GM18508 (cell line): ENCODE data around the gene EIF3J.
"Not testable (repeated sequence)": the region's sequence is repeated elsewhere in the genome, so short reads cannot be mapped to it uniquely, and the experiment has no call there.

Experiments
- ATAC-seq: cut with Tn5 transposase; IDR thresholded peaks from one replicate; pipeline ENCODE4 v1.9.1; 2021; ENCODE audit warnings: moderate number of reproducible peaks; ENCODE audit not compliant: insufficient read depth, unreplicated experiment

The EIF3J gene

GRCh38 chr15:44536962-44537734, at the start of gene EIF3J:
EIF3J (plus strand) TSS chr15:44537147; CDS start chr15:44537195, 48 bp downstream.
- ATAC-seq = peak; percentile 64

GRCh38 chr15:44489464-44489863, 47.5 kb upstream of the EIF3J start:
- no peak for ATAC-seq

- no peak for ATAC-seq
Measured at GRCh38 chr15:44490622-44491021, 46.3 kb upstream of the EIF3J start.

GRCh38 chr15:44492040-44492439, 44.9 kb upstream of the EIF3J start:
- no peak for ATAC-seq

- no peak for ATAC-seq
Measured at GRCh38 chr15:44492672-44493071, 44.3 kb upstream of the EIF3J start.

- ATAC-seq = no peak
Measured at GRCh38 chr15:44495562-44495961, 41.4 kb upstream of the EIF3J start.

GRCh38 chr15:44500555-44500954, 36.4 kb upstream of the EIF3J start:
- ATAC-seq = no peak

GRCh38 chr15:44501768-44502366, 35.1 kb upstream of the EIF3J start:
- no peak for ATAC-seq

- no peak for ATAC-seq
Measured at GRCh38 chr15:44516436-44516835, 20.5 kb upstream of the EIF3J start.

GRCh38 chr15:44519537-44519936, 17.4 kb upstream of the EIF3J start:
- no peak for ATAC-seq

GRCh38 chr15:44525018-44525417, 11.9 kb upstream of the EIF3J start:
- ATAC-seq = no peak

- no peak for ATAC-seq
Measured at GRCh38 chr15:44527241-44527640, 9.7 kb upstream of the EIF3J start.

GRCh38 chr15:44529864-44530604, 6.9 kb upstream of the EIF3J start:
- no peak for ATAC-seq

- ATAC-seq = no peak
Measured at GRCh38 chr15:44530653-44531052, 6.3 kb upstream of the EIF3J start.

- ATAC-seq = not testable (repeated sequence)
Measured at GRCh38 chr15:44532275-44532674, 4.7 kb upstream of the EIF3J start.

- no peak for ATAC-seq
Measured at GRCh38 chr15:44532689-44533088, 4.3 kb upstream of the EIF3J start.

GRCh38 chr15:44535092-44535491, 1.9 kb upstream of the EIF3J start:
- ATAC-seq = no peak

GRCh38 chr15:44535523-44536301, 1.2 kb upstream of the EIF3J start:
- ATAC-seq = no peak

- ATAC-seq = peak; percentile 55
Measured at GRCh38 chr15:44536302-44536961, 515 bp upstream of the EIF3J start.

- no peak for ATAC-seq
Measured at GRCh38 chr15:44537735-44538240, 841 bp downstream of the EIF3J start.
